SK-N-SH (cell line): ENCODE data around the gene CAMK4. TPM values are rescaled to one million over a fixed set of nuclear protein-coding genes. Genes with fewer than 3 reads are reported as not detected.
A peak's percentile ranks its signal among the peaks of the same experiment; 100 is the strongest.

Experiments
- CTCF ChIA-PET: fragments of 300-600, 350-600 bp; formaldehyde crosslinking; extraction: SDS; loops from one replicate; lab custom pipeline; 2021; lab: Yijun Ruan, JAX
- POLR2A ChIA-PET: fragments of 350-600 bp; sonication (Branson Sonifier 250); formaldehyde crosslinking; extraction: SDS; loops from one replicate; lab custom pipeline; 2020; ENCODE audit warnings: antibody characterized with exemption, inconsistent platforms; lab: Yijun Ruan, JAX
- DNase-seq: peaks from one replicate; pipeline ENCODE4 v3.0.0; 2012
- H2AFZ ChIP-seq: fragments of 200-600 bp; sonication (generic); 2 replicates; pipeline ENCODE4 v1.8.1; 2016; ENCODE audit warnings: antibody characterized with exemption, mild to moderate bottlenecking, low read depth
- H3F3A ChIP-seq: fragments of 200-600 bp; sonication (generic); replicated peaks from 2 replicates; pipeline ENCODE3; 2016; ENCODE audit warnings: antibody characterized with exemption, mild to moderate bottlenecking; ENCODE audit not compliant: insufficient read depth
- H3K27ac ChIP-seq, 2 experiments: fragments of 200-500 bp in 1 of 2; fragments of 200-600 bp in 1 of 2; sonication (Bioruptor generic) in 1 of 2; sonication (generic), shearing (Covaris generic) in 1 of 2; 2 replicates each; pipeline versions ENCODE4 v1.5.1 to v1.6.1; 2014 to 2016; ENCODE audit warnings: low read depth in 2 of 2, inconsistent platforms in 1 of 2, low read length in 1 of 2, mild to moderate bottlenecking in 1 of 2, mixed read lengths in 1 of 2
- H3K27me3 ChIP-seq: fragments of 200-600 bp; sonication (generic), shearing (Covaris generic); 2 replicates; pipeline ENCODE4 v1.6.1; 2016; ENCODE audit warnings: mixed run types; ENCODE audit not compliant: insufficient read depth
- H3K36me3 ChIP-seq, 2 experiments: fragments of 200-500 bp in 1 of 2; fragments of 200-600 bp in 1 of 2; sonication (Bioruptor generic) in 1 of 2; sonication (generic) in 1 of 2; replicated peaks in 1 of 2; 2 replicates each; pipeline versions ENCODE3 to v1.5.1; 2014 to 2016; ENCODE audit warnings: low read length in 1 of 2, mild to moderate bottlenecking in 1 of 2; ENCODE audit not compliant: insufficient read depth in 2 of 2, control insufficient read depth in 1 of 2
- H3K4me1 ChIP-seq, 2 experiments: fragments of 200-500 bp in 1 of 2; fragments of 200-600 bp in 1 of 2; sonication (Bioruptor generic) in 1 of 2; sonication (generic), shearing (Covaris generic) in 1 of 2; 2 replicates each; pipeline versions ENCODE4 v1.5.1 to v1.6.1; 2014 to 2016; ENCODE audit warnings: low read depth in 1 of 2, low read length in 1 of 2, mixed run types in 1 of 2; ENCODE audit not compliant: insufficient read depth in 2 of 2, control insufficient read depth in 1 of 2
- H3K4me2 ChIP-seq: fragments of 200-600 bp; sonication (generic), shearing (Covaris generic); 2 replicates; pipeline ENCODE4 v1.6.1; 2017; ENCODE audit warnings: mixed run types
- H3K4me3 ChIP-seq, 2 experiments: fragments of 200-500 bp in 1 of 2; fragments of 200-600 bp in 1 of 2; sonication (Bioruptor generic) in 1 of 2; sonication (generic), shearing (Covaris generic) in 1 of 2; 2 replicates each; pipeline versions ENCODE4 v1.5.1 to v1.8.1; 2014 to 2016; ENCODE audit warnings: low read depth in 2 of 2, inconsistent platforms in 1 of 2, low read length in 1 of 2, mild to moderate bottlenecking in 1 of 2, mixed read lengths in 1 of 2, moderate library complexity in 1 of 2
- H3K79me2 ChIP-seq: fragments of 200-600 bp; sonication (generic); 2 replicates; pipeline ENCODE4 v1.8.1; 2017; ENCODE audit warnings: mild to moderate bottlenecking; ENCODE audit not compliant: insufficient read depth
- H3K9ac ChIP-seq: fragments of 200-600 bp; sonication (generic); 2 replicates; pipeline ENCODE4 v1.6.1; 2017; ENCODE audit warnings: mixed run types
- H3K9me2 ChIP-seq: fragments of 200-600 bp; sonication (generic); 2 replicates; pipeline ENCODE4 v1.6.1; 2017; ENCODE audit warnings: mixed run types
- H3K9me3 ChIP-seq: fragments of 200-600 bp; sonication (generic); 2 replicates; pipeline ENCODE4 v1.6.1; 2017; ENCODE audit warnings: mixed run types, mild to moderate bottlenecking, moderate library complexity
- H4K20me1 ChIP-seq: fragments of 200-600 bp; sonication (generic); 2 replicates; pipeline ENCODE4 v1.6.1; 2017; ENCODE audit warnings: mild to moderate bottlenecking, mixed run types; ENCODE audit not compliant: insufficient read depth
- EP300 ChIP-seq, 2 experiments: IDR thresholded peaks; 2 replicates each; pipeline versions ENCODE4 v1.4.0 to v1.6.1; 2012; ENCODE audit warnings: borderline replicate concordance in 1 of 2, low read depth in 1 of 2, low read length in 1 of 2
- FOSL2 ChIP-seq: IDR thresholded peaks from 2 replicates; pipeline ENCODE4 v1.4.0; 2012; ENCODE audit warnings: low read depth, mild to moderate bottlenecking, moderate library complexity, borderline replicate concordance
- FOXJ3 ChIP-seq: sonication (generic); formaldehyde crosslinking; IDR thresholded peaks from 2 replicates; pipeline ENCODE4 v1.5.1; 2020; ENCODE audit warnings: mild to moderate bottlenecking, missing genetic modification reagents
- MAX ChIP-seq: IDR thresholded peaks from 2 replicates; pipeline ENCODE4 v1.4.0; 2012; ENCODE audit warnings: low read depth
- MXI1 ChIP-seq: IDR thresholded peaks from 2 replicates; pipeline ENCODE4 v1.6.1; 2012; ENCODE audit warnings: mild to moderate bottlenecking, low read depth, low read length, improper control_type of control experiment
- NFIC ChIP-seq: IDR thresholded peaks from 2 replicates; pipeline ENCODE4 v1.4.0; 2012; ENCODE audit warnings: borderline replicate concordance
- NRF1 ChIP-seq: IDR thresholded peaks from 2 replicates; pipeline ENCODE4 v1.6.1; 2012; ENCODE audit warnings: low read depth, mild to moderate bottlenecking, low read length
- RAD21 ChIP-seq: IDR thresholded peaks from 2 replicates; pipeline ENCODE4 v1.6.1; 2012; ENCODE audit warnings: mild to moderate bottlenecking, low read length
- REST ChIP-seq: IDR thresholded peaks from 2 replicates; pipeline ENCODE4 v1.6.1; 2012; ENCODE audit warnings: mild to moderate bottlenecking, low read depth, low read length, moderate library complexity
- RFX5 ChIP-seq: IDR thresholded peaks from 2 replicates; pipeline ENCODE4 v1.6.1; 2012; ENCODE audit warnings: mild to moderate bottlenecking, improper control_type of control experiment, low read length
- TAF1 ChIP-seq: IDR thresholded peaks from 2 replicates; pipeline ENCODE4 v1.6.1; 2012; ENCODE audit warnings: low read depth, mild to moderate bottlenecking, low read length, moderate library complexity, borderline replicate concordance
- USF1 ChIP-seq: IDR thresholded peaks from 2 replicates; pipeline ENCODE4 v1.4.0; 2012; ENCODE audit warnings: low read depth, borderline replicate concordance
- USF2 ChIP-seq: fragments of 150-350 bp; IDR thresholded peaks from 2 replicates; pipeline ENCODE4 v1.6.1; 2017; ENCODE audit warnings: antibody characterized with exemption, low read length, low read depth, borderline replicate concordance
- YY1 ChIP-seq: IDR thresholded peaks from 2 replicates; pipeline ENCODE4 v1.4.0; 2012; ENCODE audit warnings: low read depth, mild to moderate bottlenecking
- WGBS: methylation state at CpG from one replicate; pipeline ENCODE4 v1.1.6; 2017; ENCODE audit warnings: low lambda C conversion rate; 5-methylcytosine and 5-hydroxymethylcytosine counted together
- polyA plus RNA-seq, 3 experiments: library from polyadenylated mRNA; depleted of rRNA; stranded (reverse); fragments of >200 nt; gene quantifications; 2 replicates each; pipeline ENCODE4 v1.2.3, GENCODE V29; 2012

Gene CAMK4
- polyA plus RNA-seq, 1 of the 3 experiments (the other 2 are of a cell fraction), result 4.1 TPM

- no peak for TF ChIP-seq USF1
- TF ChIP-seq FOSL2, result no peak
- TF ChIP-seq NRF1, result no peak
- peak; percentile 81; the same call in 1 of the 2 replicates for TF ChIP-seq MXI1
- no peak for TF ChIP-seq MAX
- TF ChIP-seq USF2, result no peak
- TF ChIP-seq YY1, result no peak
- peak; percentile 69; the same call in 1 of the 2 replicates for TF ChIP-seq FOXJ3 (CRISPR knock-in tag)
- TF ChIP-seq RFX5, result no peak
- peak; percentile 43; the same call in 1 of the 2 replicates for TF ChIP-seq NFIC
- TF ChIP-seq REST, result no peak
- no peak for TF ChIP-seq TAF1
These were observed 24.4 kb downstream of the CAMK4 start (continued) for GRCh38 chr5:111248571-111248970.

- H3K9me2 ChIP-seq, result no peaks in the 10 kb centered on the region
- no peak overlapping the region for H3K9ac ChIP-seq
- no peak for TF ChIP-seq RAD21
- TF ChIP-seq NRF1, result no peak
- TF ChIP-seq EP300 (IDR thresholded peaks at IDR 0.05; ENCODE audit: borderline replicate concordance in 1 of 2, low read depth in 1 of 2, low read length in 1 of 2), result no peak
- H3K27me3 ChIP-seq, result no peaks in the 10 kb centered on the region
- no peaks in the 10 kb centered on the region for H3K36me3 ChIP-seq
- H3K9me3 ChIP-seq, result no peaks in the 10 kb centered on the region
- no peak overlapping the region for H3K27ac ChIP-seq
- H3K4me2 ChIP-seq, result no peak overlapping the region
- no peak for DNase-seq
- no peaks in the 10 kb centered on the region for H3F3A ChIP-seq
- no peak overlapping the region for H2AFZ ChIP-seq
- no peak overlapping the region for H3K4me3 ChIP-seq
- no peaks in the 10 kb centered on the region; the same call in 1 of the 2 replicates for H3K79me2 ChIP-seq
- ChIA-PET POLR2A (interaction anchor here (0.7 kb wide), 1 partner anchor 135 kb away, joined by 3 read pairs; no protein-coding TSS in a partner anchor), CTCF (interaction anchor here (5.8 kb wide), 1 partner anchor 27 kb away, joined by 26 read pairs; no protein-coding TSS in a partner anchor)
- H3K4me1 ChIP-seq, result peaks cover 0 to 25% of the 10 kb centered on the region in 2 experiments; a peak in 2 of 4 replicates
- WGBS, result 77% methylated on average over 6 of the region's 6 CpGs
- no peaks in the 10 kb centered on the region for H4K20me1 ChIP-seq
These were observed 27.7 kb downstream of the CAMK4 start for GRCh38 chr5:111251921-111252320.
